OCI-LY7 (cell line): Measurements from ENCODE around the gene STUM. TPM values are rescaled to one million over a fixed set of nuclear protein-coding genes. Genes with fewer than 3 reads are reported as not detected.

Source experiments
- BruUV-seq: library from RNA; stranded (reverse); fragments of 400-500 nt; replicated peaks from 2 replicates; lab custom pipeline; 2021; lab: Mats Ljungman, UMichigan
- CTCF ChIA-PET: fragments of 300-600 bp; sonication (Branson Sonifier 250); formaldehyde crosslinking; loops from one replicate; lab custom pipeline; 2022; ENCODE audit warnings: antibody characterized with exemption; ENCODE audit not compliant: unreplicated experiment; lab: Charles Lee
- POLR2A ChIA-PET: fragments of 300-600 bp; sonication (Branson Sonifier 250); formaldehyde crosslinking; loops from one replicate; lab custom pipeline; 2022; ENCODE audit warnings: antibody characterized with exemption; lab: Charles Lee
- DNase-seq: peaks from one replicate; pipeline ENCODE4 v3.0.0-alpha.2; 2015; ENCODE audit warnings: low spot score
- H2AFZ ChIP-seq: fragments of 200-600 bp; sonication (generic), shearing (Covaris generic); 2 replicates; pipeline ENCODE4 v1.6.1; 2014; ENCODE audit warnings: mild to moderate bottlenecking, antibody characterized with exemption, low read length, moderate library complexity
- H3K27ac ChIP-seq: fragments of 200-600 bp; sonication (generic); 2 replicates; pipeline ENCODE4 v1.5.1; 2014; ENCODE audit warnings: mixed run types, low read depth, mild to moderate bottlenecking, moderate library complexity, low read length, inconsistent platforms; ENCODE audit not compliant: poor library complexity, severe bottlenecking
- H3K36me3 ChIP-seq: fragments of 200-600 bp; sonication (generic); 2 replicates; pipeline ENCODE4 v1.6.1; 2014; ENCODE audit warnings: mild to moderate bottlenecking, antibody characterized with exemption, low read length, moderate library complexity, mixed read lengths; ENCODE audit not compliant: insufficient read depth
- H3K4me1 ChIP-seq: fragments of 200-600 bp; sonication (generic); 2 replicates; pipeline ENCODE4 v1.5.1; 2014; ENCODE audit warnings: mild to moderate bottlenecking, low read length; ENCODE audit not compliant: insufficient read depth, poor library complexity, severe bottlenecking
- H3K4me2 ChIP-seq: fragments of 200-600 bp; sonication (generic); 2 replicates; pipeline ENCODE4 v1.6.1; 2014; ENCODE audit warnings: mild to moderate bottlenecking, low read length
- H3K4me3 ChIP-seq: fragments of 200-600 bp; sonication (generic); 2 replicates; pipeline ENCODE4 v1.5.1; 2014; ENCODE audit warnings: mild to moderate bottlenecking, low read depth, low read length; ENCODE audit not compliant: poor library complexity, severe bottlenecking
- H3K79me2 ChIP-seq: fragments of 200-600 bp; sonication (generic); 2 replicates; pipeline ENCODE4 v1.6.1; 2016; ENCODE audit warnings: low read depth, mild to moderate bottlenecking, low read length, moderate library complexity, mixed read lengths; ENCODE audit not compliant: insufficient read depth
- H3K9me2 ChIP-seq: fragments of 200-600 bp; sonication (generic); 2 replicates; pipeline ENCODE4 v1.6.1; 2016; ENCODE audit warnings: mild to moderate bottlenecking, low read length, mixed read lengths; ENCODE audit not compliant: insufficient read depth
- H3K9me3 ChIP-seq: fragments of 200-600 bp; sonication (generic); 2 replicates; pipeline ENCODE4 v1.6.1; 2014; ENCODE audit warnings: mild to moderate bottlenecking, mixed run types, low read length, mixed read lengths
- H4K20me1 ChIP-seq: fragments of 200-600 bp; sonication (generic); 2 replicates; pipeline ENCODE4 v1.6.1; 2014; ENCODE audit warnings: mild to moderate bottlenecking, antibody characterized with exemption, low read length, moderate library complexity, mixed read lengths; ENCODE audit not compliant: insufficient read depth
- EZH2phosphoT487 ChIP-seq: fragments of 200-600 bp; sonication (generic); IDR thresholded peaks from 2 replicates; pipeline ENCODE4 v1.6.1; 2018; ENCODE audit warnings: low read depth, borderline replicate concordance, mild to moderate bottlenecking, mixed run types, antibody characterized with exemption, low read length, moderate library complexity, mixed read lengths
- intact Hi-C: fragments of 100-400 bp; cut with micrococcal nuclease; formaldehyde crosslinking; loops from one replicate; pipeline ENCODE4 v1.10.0; 2022; ENCODE audit not compliant: unreplicated experiment
- total RNA-seq, 2 experiments: library from RNA; depleted of rRNA in 1 of 2; stranded (reverse); fragments of >200 nt in 1 of 2; shearing (Covaris generic) in 1 of 2; gene quantifications; 2 replicates each; pipeline ENCODE4 v1.2.3, GENCODE V29; 2014 to 2022
- TF ChIP-seq, protein P1 (sequence below): fragments of 200-600 bp; sonication (generic); conservative IDR thresholded peaks from 2 replicates; pipeline ENCODE4 v1.5.1; 2014; ENCODE audit warnings: mild to moderate bottlenecking, antibody characterized with exemption, low read length, moderate library complexity, mixed read lengths

Gene STUM
- total RNA-seq, 2 experiments from 2014 or later = not detected

DNA sequence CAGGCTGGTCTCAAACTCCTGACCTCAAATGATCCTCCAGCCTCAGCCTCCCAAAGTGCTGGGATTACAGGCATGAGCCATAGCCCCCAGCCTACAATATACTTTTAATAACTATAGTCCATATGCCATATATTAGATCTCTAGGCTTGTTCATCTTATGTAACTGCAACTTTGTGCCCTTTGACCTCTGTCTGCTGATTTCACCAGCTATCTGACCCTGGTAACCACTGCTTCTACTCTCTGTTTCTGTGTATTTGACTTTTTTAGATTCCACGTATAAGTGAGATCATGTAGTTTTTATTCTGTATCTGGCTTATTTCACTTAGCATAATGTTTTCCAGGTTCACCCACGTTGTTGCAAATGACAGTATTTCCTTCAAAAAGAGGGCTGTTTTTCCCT, 25.5 kb downstream of the STUM start:
- Histone ChIP-seq H3K9me2 (no peaks in the 10 kb centered on the region), H3K9me3 (no peaks in the 10 kb centered on the region), H2AFZ (no peak overlapping the region), H3K4me2 (no peak overlapping the region), H4K20me1 (no peaks in the 10 kb centered on the region), H3K27ac (no peak overlapping the region), H3K36me3 (no peaks in the 10 kb centered on the region), H3K4me1 (peaks cover 9% of the 10 kb centered on the region), H3K79me2 (no peaks in the 10 kb centered on the region), H3K4me3 (no peak overlapping the region)
- TF ChIP-seq EZH2phosphoT487 = no peak
- ChIA-PET CTCF (no interaction called here), POLR2A (no interaction called here)
- intact Hi-C loops = no loop called here
- no TSS peak for BruUV-seq
- no peak for DNase-seq

DNA sequence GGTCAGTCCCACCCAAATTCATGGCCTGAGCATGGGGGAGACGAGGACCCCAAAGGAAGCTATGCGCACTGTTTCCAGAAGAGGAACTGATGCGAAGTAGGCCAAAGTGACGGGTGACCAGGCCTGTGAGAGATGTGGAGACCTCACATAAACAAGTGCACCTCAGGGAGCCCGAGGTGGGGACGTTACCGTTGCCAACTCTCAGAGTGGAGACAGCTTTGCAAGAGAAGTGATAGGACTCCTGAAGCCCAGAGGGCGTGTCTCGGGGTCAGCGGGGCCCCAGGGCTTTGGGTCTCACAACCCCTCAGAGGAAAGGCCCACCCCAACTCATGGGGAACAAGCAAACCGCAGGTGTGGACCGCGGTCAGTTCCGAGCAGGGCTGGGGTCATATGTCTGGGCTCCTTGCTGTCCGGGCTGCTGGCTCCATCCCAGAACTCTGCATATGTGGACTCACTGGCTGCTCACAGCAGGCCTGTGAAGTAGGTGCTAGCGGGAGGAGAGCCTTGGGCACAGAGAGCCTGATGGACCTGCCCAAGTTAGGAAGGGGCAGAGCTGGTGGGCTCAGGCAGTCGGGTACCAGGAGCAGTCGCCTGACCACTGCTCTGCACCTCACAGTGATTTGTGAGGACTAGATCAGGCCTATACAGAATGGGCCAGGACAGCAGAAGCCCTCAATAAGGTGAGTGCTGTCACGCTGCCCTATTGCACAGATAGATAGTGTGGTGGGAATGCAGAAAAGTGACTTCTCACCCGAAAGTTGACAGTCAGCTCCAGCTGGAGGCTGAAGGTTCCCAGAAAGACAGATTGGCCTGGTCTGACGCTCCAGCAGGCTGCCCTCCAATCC, 26.2 kb downstream of the STUM start:
- intact Hi-C loops = no loop called here
- CTCF ChIA-PET = no interaction called here
- no peak for DNase-seq
- no peaks in the 10 kb centered on the region for H4K20me1 ChIP-seq
- POLR2A ChIA-PET = no interaction called here
- H3K9me3 ChIP-seq = no peaks in the 10 kb centered on the region
- no peak overlapping the region for H3K4me3 ChIP-seq
- H3K27ac ChIP-seq = no peak overlapping the region
- BruUV-seq = no TSS peak
- H2AFZ ChIP-seq = no peak overlapping the region
- no peaks in the 10 kb centered on the region for H3K9me2 ChIP-seq
- TF ChIP-seq, protein P1, sequence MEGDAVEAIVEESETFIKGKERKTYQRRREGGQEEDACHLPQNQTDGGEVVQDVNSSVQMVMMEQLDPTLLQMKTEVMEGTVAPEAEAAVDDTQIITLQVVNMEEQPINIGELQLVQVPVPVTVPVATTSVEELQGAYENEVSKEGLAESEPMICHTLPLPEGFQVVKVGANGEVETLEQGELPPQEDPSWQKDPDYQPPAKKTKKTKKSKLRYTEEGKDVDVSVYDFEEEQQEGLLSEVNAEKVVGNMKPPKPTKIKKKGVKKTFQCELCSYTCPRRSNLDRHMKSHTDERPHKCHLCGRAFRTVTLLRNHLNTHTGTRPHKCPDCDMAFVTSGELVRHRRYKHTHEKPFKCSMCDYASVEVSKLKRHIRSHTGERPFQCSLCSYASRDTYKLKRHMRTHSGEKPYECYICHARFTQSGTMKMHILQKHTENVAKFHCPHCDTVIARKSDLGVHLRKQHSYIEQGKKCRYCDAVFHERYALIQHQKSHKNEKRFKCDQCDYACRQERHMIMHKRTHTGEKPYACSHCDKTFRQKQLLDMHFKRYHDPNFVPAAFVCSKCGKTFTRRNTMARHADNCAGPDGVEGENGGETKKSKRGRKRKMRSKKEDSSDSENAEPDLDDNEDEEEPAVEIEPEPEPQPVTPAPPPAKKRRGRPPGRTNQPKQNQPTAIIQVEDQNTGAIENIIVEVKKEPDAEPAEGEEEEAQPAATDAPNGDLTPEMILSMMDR = no peak
- TF ChIP-seq EZH2phosphoT487 = no peak
- no peak overlapping the region for H3K4me2 ChIP-seq
- H3K36me3 ChIP-seq = no peaks in the 10 kb centered on the region
- H3K4me1 ChIP-seq = peaks cover 8% of the 10 kb centered on the region
- no peaks in the 10 kb centered on the region for H3K79me2 ChIP-seq

DNA sequence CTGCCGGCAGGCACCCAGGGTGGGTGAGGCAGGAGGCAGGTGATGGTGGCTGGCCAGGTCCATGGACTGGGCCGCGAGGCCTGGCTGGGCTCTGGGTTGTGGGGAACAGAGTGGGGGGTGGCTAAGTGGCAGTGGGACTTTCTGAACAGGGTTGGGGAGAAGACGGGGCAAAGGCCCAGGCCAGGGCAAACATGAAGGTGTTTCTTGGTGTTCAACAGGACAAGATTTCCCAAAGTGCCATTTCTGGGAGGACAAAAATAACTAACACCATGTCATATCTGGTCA, 26.8 kb downstream of the STUM start:
- no peak overlapping the region for H3K4me2 ChIP-seq
- H3K27ac ChIP-seq = no peak overlapping the region
- H3K4me3 ChIP-seq = no peak overlapping the region
- H3K36me3 ChIP-seq = no peaks in the 10 kb centered on the region
- ChIA-PET POLR2A (no interaction called here), CTCF (no interaction called here)
- TF ChIP-seq, protein P1 = no peak
- H3K79me2 ChIP-seq = no peaks in the 10 kb centered on the region
- peaks cover 3% of the 10 kb centered on the region for H3K4me1 ChIP-seq
- no peaks in the 10 kb centered on the region for H4K20me1 ChIP-seq
- intact Hi-C loops = no loop called here
- H2AFZ ChIP-seq = no peak overlapping the region
- no peak for DNase-seq
- no peaks in the 10 kb centered on the region for H3K9me3 ChIP-seq
- BruUV-seq = no TSS peak
- no peaks in the 10 kb centered on the region for H3K9me2 ChIP-seq
